Neural cell (in vitro differentiated cells): ENCODE data around the gene GNL2. TPM values are rescaled to one million over a fixed set of nuclear protein-coding genes. Genes with fewer than 3 reads are reported as not detected.
"Not testable (repeated sequence)": the region's sequence is repeated elsewhere in the genome, so short reads cannot be mapped to it uniquely, and the experiment has no call there.

ENCODE experiments used
- H2AFZ ChIP-seq: fragments of 200-600, 300-800 bp; sonication (generic), shearing (Covaris generic); 2 replicates; pipeline ENCODE4 v1.6.0; 2014; ENCODE audit warnings: low read depth, mild to moderate bottlenecking, antibody characterized with exemption, low read length, moderate library complexity
- H3F3A ChIP-seq: fragments of 200-600 bp; shearing (Covaris generic); 2 replicates; pipeline ENCODE4 v1.6.1; 2016; ENCODE audit warnings: mild to moderate bottlenecking, moderate library complexity, mixed read lengths, antibody characterized with exemption, low read length; ENCODE audit not compliant: insufficient read depth, poor library complexity, severe bottlenecking
- H3K27ac ChIP-seq: fragments of 200-600, 300-800 bp; sonication (generic), shearing (Covaris generic); 2 replicates; pipeline ENCODE4 v1.5.1; 2014; ENCODE audit warnings: mild to moderate bottlenecking, low read length, moderate library complexity
- H3K27me3 ChIP-seq: fragments of 300-800, 200-600 bp; sonication (generic), shearing (Covaris generic); 2 replicates; pipeline ENCODE4 v1.6.0; 2014; ENCODE audit warnings: mild to moderate bottlenecking, low read depth, low read length, moderate library complexity; ENCODE audit not compliant: insufficient read depth
- H3K36me3 ChIP-seq: fragments of 300-800, 200-600 bp; sonication (generic), shearing (Covaris generic); 2 replicates; pipeline ENCODE4 v1.5.1; 2014; ENCODE audit warnings: mild to moderate bottlenecking, antibody characterized with exemption, low read length, moderate library complexity; ENCODE audit not compliant: insufficient read depth
- H3K4me2 ChIP-seq: fragments of 300-800, 200-600 bp; sonication (generic), shearing (Covaris generic); 2 replicates; pipeline ENCODE4 v1.6.0; 2014; ENCODE audit warnings: mild to moderate bottlenecking, low read length
- H3K4me3 ChIP-seq: fragments of 300-800, 200-600 bp; sonication (generic), shearing (Covaris generic); 2 replicates; pipeline ENCODE4 v1.5.1; 2014; ENCODE audit warnings: mild to moderate bottlenecking, low read length, moderate library complexity
- H3K79me2 ChIP-seq: fragments of 200-600 bp; shearing (Covaris generic); replicated peaks from 2 replicates; pipeline ENCODE4 v1.6.0; 2014; ENCODE audit warnings: mild to moderate bottlenecking, low read length, moderate library complexity; ENCODE audit not compliant: insufficient read depth
- H3K9ac ChIP-seq: fragments of 300-800, 200-600 bp; sonication (generic), shearing (Covaris generic); 2 replicates; pipeline ENCODE4 v1.6.1; 2016; ENCODE audit warnings: mild to moderate bottlenecking, low read length, mixed read lengths
- H3K9me2 ChIP-seq: fragments of 200-600 bp; shearing (Covaris generic); 2 replicates; pipeline ENCODE4 v1.6.1; 2016; ENCODE audit warnings: mild to moderate bottlenecking, low read length, mixed read lengths; ENCODE audit not compliant: insufficient read depth
- H3K9me3 ChIP-seq: fragments of 200-600, 300-800 bp; sonication (generic), shearing (Covaris generic); 2 replicates; pipeline ENCODE4 v1.6.1; 2016; ENCODE audit warnings: mild to moderate bottlenecking, mixed run types, low read length, moderate library complexity, mixed read lengths
- H4K20me1 ChIP-seq: fragments of 200-600 bp; shearing (Covaris generic); 2 replicates; pipeline ENCODE4 v1.6.1; 2016; ENCODE audit warnings: mild to moderate bottlenecking, mixed run types; ENCODE audit not compliant: insufficient read depth
- CTCF ChIP-seq: fragments of 450-650 bp; IDR thresholded peaks from 2 replicates; pipeline ENCODE4 v1.5.1; 2014; ENCODE audit warnings: antibody characterized with exemption, mild to moderate bottlenecking, moderate library complexity; ENCODE audit not compliant: poor library complexity, severe bottlenecking
- EP300 ChIP-seq: fragments of 450-650 bp; conservative IDR thresholded peaks from 2 replicates; pipeline ENCODE4 v1.6.1; 2014; ENCODE audit warnings: antibody characterized with exemption, mild to moderate bottlenecking, moderate library complexity; ENCODE audit not compliant: poor library complexity, severe bottlenecking
- EZH2 ChIP-seq: fragments of 200-600, 300-800 bp; shearing (Covaris generic), sonication (generic); IDR thresholded peaks from 2 replicates; pipeline ENCODE4 v1.6.1; 2014; ENCODE audit warnings: antibody characterized with exemption, low read length, borderline replicate concordance, mild to moderate bottlenecking; ENCODE audit not compliant: insufficient read depth, poor library complexity, severe bottlenecking
- MXI1 ChIP-seq: fragments of 450-650 bp; conservative IDR thresholded peaks from 2 replicates; pipeline ENCODE4 v1.6.1; 2014; ENCODE audit warnings: antibody characterized with exemption, mild to moderate bottlenecking; ENCODE audit not compliant: poor library complexity, severe bottlenecking
- POLR2AphosphoS5 ChIP-seq: IDR thresholded peaks from 2 replicates; pipeline ENCODE4 v1.6.1; 2012
- RAD21 ChIP-seq: fragments of 450-650 bp; conservative IDR thresholded peaks from 2 replicates; pipeline ENCODE4 v1.6.1; 2014; ENCODE audit warnings: antibody characterized with exemption, mild to moderate bottlenecking, moderate library complexity
- REST ChIP-seq: IDR thresholded peaks from 2 replicates; pipeline ENCODE4 v1.6.1; 2012; ENCODE audit warnings: borderline replicate concordance
- SMC3 ChIP-seq: fragments of 450-650 bp; conservative IDR thresholded peaks from 2 replicates; pipeline ENCODE4 v1.6.1; 2014; ENCODE audit warnings: antibody characterized with exemption, mild to moderate bottlenecking, moderate library complexity; ENCODE audit not compliant: poor library complexity
- TAF1 ChIP-seq: IDR thresholded peaks from 2 replicates; pipeline ENCODE4 v1.6.1; 2012; ENCODE audit warnings: low read depth
- polyA plus RNA-seq: library from polyadenylated mRNA; depleted of rRNA; stranded (reverse); fragments of >200 nt; gene quantifications from 2 replicates; pipeline ENCODE4 v1.2.3, GENCODE V29; 2014

The GNL2 gene
- polyA plus RNA-seq, 1 donor from 2014 or later: 31.7 TPM

DNA sequence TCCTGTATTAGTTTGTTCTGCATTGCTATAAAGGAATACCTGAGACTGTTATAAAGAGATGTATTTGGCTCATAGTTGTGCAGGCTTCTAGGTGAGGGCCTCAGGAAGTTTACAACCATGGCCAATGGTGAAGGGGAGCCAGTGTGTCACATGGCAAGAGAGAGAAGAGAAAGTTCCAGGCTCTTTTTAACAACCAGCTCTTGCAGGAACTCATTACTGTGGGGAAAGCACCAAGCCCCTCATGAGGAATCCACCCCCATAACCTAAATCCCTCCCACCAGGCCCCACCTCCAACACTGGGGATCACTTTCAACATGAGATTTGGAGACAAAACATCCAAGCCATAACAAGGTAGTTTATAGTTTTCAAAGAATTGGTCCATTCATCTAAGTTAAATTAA, 76.1 kb downstream of the GNL2 start:
- Histone ChIP-seq H3K79me2 (no peaks in the 10 kb centered on the region), H3K27ac (no peak overlapping the region), H3K9me3 (no peaks in the 10 kb centered on the region), H2AFZ (no peak overlapping the region), H3K27me3 (no peaks in the 10 kb centered on the region), H3K9me2 (no peaks in the 10 kb centered on the region), H3K4me3 (no peak overlapping the region), H3K36me3 (no peaks in the 10 kb centered on the region), H3F3A (no peaks in the 10 kb centered on the region), H4K20me1 (no peaks in the 10 kb centered on the region), H3K4me2 (no peak overlapping the region), H3K9ac (no peak overlapping the region)
- TF ChIP-seq POLR2AphosphoS5 (no peak), MXI1 (no peak), TAF1 (no peak)

- H3K27ac ChIP-seq, H3K9me3 ChIP-seq, H3K9me2 ChIP-seq, H2AFZ ChIP-seq, H3K36me3 ChIP-seq, H4K20me1 ChIP-seq, H3K79me2 ChIP-seq, H3K27me3 ChIP-seq, H3K9ac ChIP-seq, H3K4me2 ChIP-seq, H3K4me3 ChIP-seq, H3F3A ChIP-seq: not testable (repeated sequence)
These were observed 76.8 kb downstream of the GNL2 start for GRCh38 chr1:37518929-37519328.

GRCh38 chr1:37518241-37518640, 77.5 kb downstream of the GNL2 start:
- not testable (repeated sequence) for H3K9ac ChIP-seq, H3K27me3 ChIP-seq, H3K36me3 ChIP-seq, H3K27ac ChIP-seq, H3K79me2 ChIP-seq, H3K9me2 ChIP-seq, H3F3A ChIP-seq, H4K20me1 ChIP-seq, H3K9me3 ChIP-seq, H2AFZ ChIP-seq, H3K4me2 ChIP-seq, H3K4me3 ChIP-seq

DNA sequence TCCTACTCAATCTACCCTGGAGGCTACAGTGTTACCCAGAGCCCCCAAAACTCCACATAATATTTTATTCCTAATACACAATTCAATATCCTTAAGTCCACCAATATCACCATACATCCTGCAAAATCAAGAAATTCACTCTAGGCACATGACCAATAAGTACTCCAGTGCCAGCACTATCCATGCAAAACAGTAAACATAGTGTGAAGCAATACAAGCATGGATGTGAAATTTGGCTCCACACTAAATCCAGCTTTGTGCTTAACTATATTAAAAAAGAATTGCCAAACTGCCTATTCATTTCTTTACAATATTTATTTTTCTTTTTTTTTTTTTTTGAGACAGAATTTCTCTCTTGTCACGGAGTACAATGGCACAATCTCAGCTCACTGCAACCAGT, 78.2 kb downstream of the GNL2 start:
- H3K79me2 ChIP-seq: peaks cover 11% of the 10 kb centered on the region
- H3K27ac ChIP-seq: no peak overlapping the region
- H2AFZ ChIP-seq: no peak overlapping the region
- H3K4me2 ChIP-seq: no peak overlapping the region
- no peak for TF ChIP-seq CTCF
- TF ChIP-seq POLR2AphosphoS5: no peak
- no peak for TF ChIP-seq EP300
- no peak for TF ChIP-seq REST
- no peak for TF ChIP-seq TAF1
- no peak for TF ChIP-seq RAD21
- TF ChIP-seq EZH2: no peak
- TF ChIP-seq MXI1: no peak
- no peak for TF ChIP-seq SMC3
- H3K4me3 ChIP-seq: no peak overlapping the region
- H3K9me3 ChIP-seq: no peaks in the 10 kb centered on the region
- peaks cover 3% of the 10 kb centered on the region for H3F3A ChIP-seq
- H3K36me3 ChIP-seq: no peaks in the 10 kb centered on the region
- no peaks in the 10 kb centered on the region for H3K9me2 ChIP-seq
- no peak overlapping the region for H3K9ac ChIP-seq
- H4K20me1 ChIP-seq: no peaks in the 10 kb centered on the region
- H3K27me3 ChIP-seq: no peaks in the 10 kb centered on the region
